K562 (cell line): ENCODE data around the gene ABCB4.

Experiments used
- ATF7 ChIP-seq: fragments of 450-650 bp; IDR thresholded peaks from 2 replicates; pipeline ENCODE4 v1.7.1; 2014; ENCODE audit warnings: mild to moderate bottlenecking, moderate library complexity
- BACH1 ChIP-seq: fragments of 200-800 bp; sonication (Bioruptor generic); IDR thresholded peaks from 2 replicates; pipeline ENCODE4 v1.6.1; 2016; ENCODE audit warnings: missing genetic modification characterization, missing compliant biosample characterization
- CREM ChIP-seq: IDR thresholded peaks from 2 replicates; pipeline ENCODE4 v1.6.1; 2014; ENCODE audit warnings: antibody characterized with exemption, low read depth
- FOXP4 ChIP-seq: sonication (generic); formaldehyde crosslinking; IDR thresholded peaks from 2 replicates; pipeline ENCODE4 v1.8.0; 2022; ENCODE audit warnings: mild to moderate bottlenecking, missing genetic modification reagents, borderline replicate concordance
- NR2C2 ChIP-seq, 2 experiments: fragments of 200-800 bp in 1 of 2; sonication (Bioruptor generic) in 1 of 2; sonication (generic) in 1 of 2; formaldehyde crosslinking in 1 of 2; IDR thresholded peaks; 2 replicates each; pipeline versions ENCODE4 v1.6.1 to v1.8.0; 2016 to 2022; ENCODE audit warnings: mild to moderate bottlenecking in 1 of 2, missing compliant biosample characterization in 1 of 2, missing genetic modification characterization in 1 of 2, missing genetic modification reagents in 1 of 2
- TF ChIP-seq, protein P1 (sequence below): sonication (generic); formaldehyde crosslinking; IDR thresholded peaks from 2 replicates; pipeline ENCODE4 v1.9.0; 2022; ENCODE audit warnings: mild to moderate bottlenecking, missing genetic modification reagents
- TF ChIP-seq, protein P2 (sequence below): fragments of 450-650 bp; IDR thresholded peaks from 2 replicates; pipeline ENCODE4 v1.6.1; 2018; ENCODE audit warnings: mild to moderate bottlenecking, low read depth; ENCODE audit not compliant: partially characterized antibody

DNA sequence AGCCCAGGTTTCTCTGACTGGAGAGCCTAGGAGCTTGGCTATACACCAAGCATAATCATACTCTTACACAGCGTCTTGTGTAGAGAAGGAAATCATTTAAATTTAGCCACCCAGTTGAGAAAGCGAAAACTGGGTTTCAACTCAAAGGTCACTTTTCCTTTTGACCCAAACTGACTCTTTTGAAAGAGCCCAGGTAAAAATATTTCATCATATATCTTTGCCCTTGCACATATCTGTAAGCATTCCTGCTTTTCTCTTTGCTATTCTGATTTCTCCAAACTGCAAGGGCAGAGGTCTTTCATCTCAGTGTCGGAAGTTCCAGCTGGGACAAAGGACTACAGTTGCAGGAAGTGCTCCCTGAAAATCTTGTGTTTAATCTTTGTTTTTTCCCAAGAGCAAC is 22.0 kb upstream of the ABCB4 start:
- TF ChIP-seq FOXP4, result no peak
- TF ChIP-seq, protein P1, sequence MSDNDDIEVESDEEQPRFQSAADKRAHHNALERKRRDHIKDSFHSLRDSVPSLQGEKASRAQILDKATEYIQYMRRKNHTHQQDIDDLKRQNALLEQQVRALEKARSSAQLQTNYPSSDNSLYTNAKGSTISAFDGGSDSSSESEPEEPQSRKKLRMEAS (CRISPR knock-in tag), result no peak
- no peak for TF ChIP-seq ATF7
- TF ChIP-seq BACH1 (tag), result no peak
- TF ChIP-seq, protein P2, sequence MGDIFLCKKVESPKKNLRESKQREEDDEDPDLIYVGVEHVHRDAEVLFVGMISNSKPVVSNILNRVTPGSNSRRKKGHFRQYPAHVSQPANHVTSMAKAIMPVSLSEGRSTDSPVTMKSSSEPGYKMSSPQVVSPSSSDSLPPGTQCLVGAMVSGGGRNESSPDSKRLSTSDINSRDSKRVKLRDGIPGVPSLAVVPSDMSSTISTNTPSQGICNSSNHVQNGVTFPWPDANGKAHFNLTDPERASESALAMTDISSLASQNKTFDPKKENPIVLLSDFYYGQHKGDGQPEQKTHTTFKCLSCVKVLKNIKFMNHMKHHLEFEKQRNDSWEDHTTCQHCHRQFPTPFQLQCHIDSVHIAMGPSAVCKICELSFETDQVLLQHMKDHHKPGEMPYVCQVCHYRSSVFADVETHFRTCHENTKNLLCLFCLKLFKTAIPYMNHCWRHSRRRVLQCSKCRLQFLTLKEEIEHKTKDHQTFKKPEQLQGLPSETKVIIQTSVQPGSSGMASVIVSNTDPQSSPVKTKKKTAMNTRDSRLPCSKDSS, result no peak
- TF ChIP-seq NR2C2 (CRISPR knock-in tag; IDR thresholded peaks at IDR 0.05), result no peak
- TF ChIP-seq NR2C2 (tag; IDR thresholded peaks at IDR 0.05), result no peak
- TF ChIP-seq CREM, result no peak
